Right lobe of liver (tissue), 4 donors: ENCODE results near the gene MPZL2.

ENCODE experiments used
- CTCF ChIP-seq, 4 donors: fragments of 200-600 bp in 3 of 4; fragments of 450-650 bp in 1 of 4; IDR thresholded peaks; one replicate each; pipeline versions ENCODE4 v1.5.1 to v1.8.0; 2016 to 2022; ENCODE audit warnings: antibody characterized with exemption in 4 of 4, mild to moderate bottlenecking in 2 of 4
- POLR2A ChIP-seq: fragments of 450-650 bp; IDR thresholded peaks from one replicate; pipeline ENCODE4 v1.6.1; 2017; ENCODE audit warnings: antibody characterized with exemption, mild to moderate bottlenecking
- donor health status: DM: no; HTN: no; CAD: no.
- donor health status: DM: no; HTN: no; CAD: no.
- donor health status: DM: no; HTN: yes; CAD: no.

GRCh38 chr11:118231461-118231860 is 32.6 kb downstream of the MPZL2 start:
- TF ChIP-seq CTCF (IDR thresholded peaks at IDR 0.05) (no peak), POLR2A (no peak)
